ENCODE measurements around the gene RNF207. TPM values are rescaled to one million over a fixed set of nuclear protein-coding genes. Genes with fewer than 3 reads are reported as not detected.

Gene RNF207
- total and polyA plus RNA-seq, 2 of the 4 experiments (the other 2 are of a cell fraction) = 2.7 to 17.2 TPM

GRCh38 chr1:6183520-6183989 is 22.4 kb upstream of the RNF207 start:
- Histone ChIP-seq H3K27ac (ENCODE audit: insufficient read depth, low read length) (no peak overlapping the region), H3K9me1 (ENCODE audit: insufficient read depth, low read length) (peaks cover 15% of the 10 kb centered on the region), H3K18ac (ENCODE audit: low read depth, low read length) (no peak overlapping the region), H2AFZ (replicated peaks; ENCODE audit: low read length, poor library complexity) (no peak overlapping the region), H3K27me3 (ENCODE audit: control insufficient read depth, insufficient read depth, low read length) (peaks cover 24% of the 10 kb centered on the region), H3K9me3 (ENCODE audit: control insufficient read depth, insufficient read depth, low read length) (no peaks in the 10 kb centered on the region), H3K79me1 (ENCODE audit: low read depth in 1 of 2, low read length in 2 of 2) (peaks cover 17 to 33% of the 10 kb centered on the region in 2 experiments), H3K4me1 (ENCODE audit: control insufficient read depth, insufficient read depth, low read length) (peaks cover 16% of the 10 kb centered on the region), H4K8ac (ENCODE audit: low read depth in 2 of 2, low read length in 2 of 2) (no peak overlapping the region), H2BK120ac (ENCODE audit: low read depth, low read length) (no peak overlapping the region), H2BK20ac (ENCODE audit: low read depth, low read length) (no peak overlapping the region), H3K4me2 (ENCODE audit: low read depth, low read length) (no peak overlapping the region), H2BK15ac (ENCODE audit: low read depth, low read length) (no peak overlapping the region), H4K5ac (ENCODE audit: low read depth, low read length) (no peak overlapping the region), H3K23ac (ENCODE audit: low read depth, low read length) (no peak overlapping the region), H3K4ac (ENCODE audit: low read depth, low read length) (no peak overlapping the region), H3K36me3 (ENCODE audit: control insufficient read depth, insufficient read depth, low read length) (peaks cover 22% of the 10 kb centered on the region), H3K14ac (replicated peaks; ENCODE audit: low read depth, low read length) (no peak overlapping the region), H2BK5ac (ENCODE audit: low read depth, low read length, poor library complexity, severe bottlenecking) (no peak overlapping the region), H3K9ac (ENCODE audit: low read depth, low read length) (no peak overlapping the region), H4K91ac (ENCODE audit: insufficient read depth, low read depth, low read length) (no peak overlapping the region), H4K20me1 (ENCODE audit: insufficient read depth, low read length) (peaks cover 52% of the 10 kb centered on the region), H3K4me3 (ENCODE audit: insufficient read depth, low read depth, low read length) (no peak overlapping the region), H2AK5ac (ENCODE audit: low read depth, low read length) (no peak overlapping the region), H2AK9ac (replicated peaks; ENCODE audit: low read depth, low read length, poor library complexity) (no peak overlapping the region), H3K56ac (ENCODE audit: extremely low read depth, insufficient read depth, low read length) (no peak overlapping the region)
- ATAC-seq (ENCODE audit: low read depth) (no peak), DNase-seq (peak; percentile 20)
- dilution Hi-C loops (cut with HindIII; ENCODE audit: low sequenced_read_pairs, unreplicated experiment) (no loop called here), in situ Hi-C loops (cut with MboI; ENCODE audit: low sequenced_read_pairs) (no loop called here), intact Hi-C loops (cut with micrococcal nuclease) (no loop called here)
- CTCF ChIA-PET = no interaction called here
- POLR2A ChIA-PET (ENCODE audit: unreplicated experiment) = no interaction called here
- BruUV-seq (replicated peaks) = no TSS peak
- TF ChIP-seq FOS (IDR thresholded peaks at IDR 0.05; ENCODE audit: low read depth, low read length) = no peak
- peak; percentile 38; the same call in 1 of the 2 replicates for TF ChIP-seq NFE2L2 (IDR thresholded peaks at IDR 0.05; ENCODE audit: low read depth, low read length)
- WGBS, 2 experiments (ENCODE audit: extremely low coverage in 2 of 2, insufficient read length in 1 of 2) = 94% methylated on average over 3 of the region's 6 CpGs; no CpG with 5 or more reads in 1 of the 2 experiments
